ENCODE results near the gene CHD8.

GRCh38 chr14:21382886-21383847 is 72.8 kb downstream of the CHD8 start:
- TF ChIP-seq PPARA (CRISPR knock-in tag; IDR thresholded peaks at IDR 0.05; ENCODE audit: borderline replicate concordance) (no peak), ZFP3 (CRISPR knock-in tag; IDR thresholded peaks at IDR 0.05) (no peak), ARNTL (CRISPR knock-in tag; IDR thresholded peaks at IDR 0.05; ENCODE audit: borderline replicate concordance, low read depth) (no peak), RARB (CRISPR knock-in tag; IDR thresholded peaks at IDR 0.05) (no peak), PATZ1 (CRISPR knock-in tag; IDR thresholded peaks at IDR 0.05; ENCODE audit: borderline replicate concordance) (no peak), BACH2 (CRISPR knock-in tag; IDR thresholded peaks at IDR 0.05; ENCODE audit: borderline replicate concordance) (no peak)
